ENCODE measurements around the gene VPS51. TPM values are rescaled to one million over a fixed set of nuclear protein-coding genes. Genes with fewer than 3 reads are reported as not detected.

The VPS51 gene
- total and polyA plus RNA-seq, 4 donors = 69.6 to 164 (median 124) TPM

DNA sequence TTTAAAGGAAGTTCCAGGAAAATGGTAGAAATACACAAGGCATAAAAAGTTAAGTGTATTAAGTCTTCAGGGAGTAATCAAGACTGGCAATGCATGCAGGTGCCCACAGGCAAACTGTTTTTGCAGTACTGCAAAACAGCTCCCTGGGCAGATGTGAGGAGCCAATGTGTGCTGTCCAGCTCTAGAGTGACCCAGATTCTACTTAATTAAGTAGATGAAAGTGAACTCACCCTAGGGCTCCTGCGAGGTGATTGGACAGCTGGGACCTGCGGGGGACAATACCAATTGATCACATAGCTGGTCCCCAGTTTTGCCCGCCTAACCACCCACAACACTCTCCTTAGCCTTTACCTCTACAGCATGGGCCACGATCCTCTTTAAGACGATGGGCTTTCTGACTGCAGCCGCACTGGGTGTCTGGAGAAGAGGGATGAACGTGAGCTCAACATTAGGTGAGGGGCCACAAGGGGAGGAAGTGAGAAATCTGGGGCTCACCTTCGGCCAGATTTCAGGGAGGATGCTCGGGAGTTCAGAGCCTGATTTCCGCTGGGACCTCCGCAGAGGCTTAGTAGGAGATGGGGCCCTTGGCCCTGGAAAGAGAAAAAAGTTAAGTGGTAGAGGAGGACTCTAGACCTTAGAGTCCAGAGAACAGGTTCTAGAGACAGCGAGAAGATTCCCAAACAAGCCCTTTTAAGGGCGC lies 12.7 kb upstream of the VPS51 start:
- TF ChIP-seq, protein P1, sequence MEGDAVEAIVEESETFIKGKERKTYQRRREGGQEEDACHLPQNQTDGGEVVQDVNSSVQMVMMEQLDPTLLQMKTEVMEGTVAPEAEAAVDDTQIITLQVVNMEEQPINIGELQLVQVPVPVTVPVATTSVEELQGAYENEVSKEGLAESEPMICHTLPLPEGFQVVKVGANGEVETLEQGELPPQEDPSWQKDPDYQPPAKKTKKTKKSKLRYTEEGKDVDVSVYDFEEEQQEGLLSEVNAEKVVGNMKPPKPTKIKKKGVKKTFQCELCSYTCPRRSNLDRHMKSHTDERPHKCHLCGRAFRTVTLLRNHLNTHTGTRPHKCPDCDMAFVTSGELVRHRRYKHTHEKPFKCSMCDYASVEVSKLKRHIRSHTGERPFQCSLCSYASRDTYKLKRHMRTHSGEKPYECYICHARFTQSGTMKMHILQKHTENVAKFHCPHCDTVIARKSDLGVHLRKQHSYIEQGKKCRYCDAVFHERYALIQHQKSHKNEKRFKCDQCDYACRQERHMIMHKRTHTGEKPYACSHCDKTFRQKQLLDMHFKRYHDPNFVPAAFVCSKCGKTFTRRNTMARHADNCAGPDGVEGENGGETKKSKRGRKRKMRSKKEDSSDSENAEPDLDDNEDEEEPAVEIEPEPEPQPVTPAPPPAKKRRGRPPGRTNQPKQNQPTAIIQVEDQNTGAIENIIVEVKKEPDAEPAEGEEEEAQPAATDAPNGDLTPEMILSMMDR (IDR thresholded peaks at IDR 0.05; ENCODE audit: control extremely low read depth, extremely low read depth) = no peak
- peak overlapping the region in 1 of 2 donors; percentile 34 for H3K27ac ChIP-seq (ENCODE audit: low read depth in 1 of 2, low read length in 1 of 2)
- DNase-seq (no peak), ATAC-seq (ENCODE audit: insufficient read depth, low FRiP score) (no peak)
- H3K4me1 ChIP-seq (ENCODE audit: control insufficient read depth in 5 of 5, insufficient read depth in 5 of 5, low read length in 5 of 5) = peaks cover 0 to 22% (median 8%) of the 10 kb centered on the region in 5 donors
- H3K36me3 ChIP-seq (ENCODE audit: control insufficient read depth in 4 of 4, insufficient read depth in 4 of 4, low read length in 4 of 4) = peaks cover 0 to 27% (median 16%) of the 10 kb centered on the region in 4 donors
- H3K9me3 ChIP-seq (ENCODE audit: control insufficient read depth in 4 of 4, insufficient read depth in 3 of 4, low read length in 3 of 4) = no peaks in the 10 kb centered on the region
- H3K27me3 ChIP-seq (ENCODE audit: control insufficient read depth in 3 of 3, insufficient read depth in 3 of 3, low read length in 2 of 3) = no peaks in the 10 kb centered on the region
- peak overlapping the region; percentile 39 for H3K4me3 ChIP-seq
- 5 to 8% methylated on average over 12 to 13 of the region's 13 CpGs for WGBS, 2 donors
- peak overlapping the region; percentile 3 to 66 for H3K9ac ChIP-seq (ENCODE audit: insufficient read depth in 1 of 2, low read length in 2 of 2)

GRCh38 chr11:65083834-65084597 lies 12.0 kb upstream of the VPS51 start, which contains the start of the genes CDCA5 and ZFPL1:
Gene CDCA5, minus strand, starts transcription at chr11:65084040. Its CDS starts 62 bp downstream, at chr11:65083978.
Gene ZFPL1, plus strand, starts transcription at chr11:65084222. Its CDS starts 477 bp downstream, at chr11:65084699.
- H3K4me1 ChIP-seq (ENCODE audit: control insufficient read depth in 5 of 5, insufficient read depth in 5 of 5, low read length in 5 of 5) = peaks cover 0 to 22% (median 8%) of the 10 kb centered on the region in 5 donors
- H3K9ac ChIP-seq (ENCODE audit: insufficient read depth in 1 of 2, low read length in 2 of 2) = peak within 1 kb of the TSS; percentile 69 to 92
- WGBS, 2 donors = 0% methylated on average over 77 to 79 of the region's 79 CpGs
- peak; percentile 97 to 98 (median 97) for DNase-seq
- TF ChIP-seq, protein P1 (IDR thresholded peaks at IDR 0.05; ENCODE audit: control extremely low read depth, extremely low read depth) = no peak
- peak within 1 kb of the TSS; percentile 82 for H3K4me3 ChIP-seq
- H3K27ac ChIP-seq (ENCODE audit: low read depth in 1 of 2, low read length in 1 of 2) = peak within 1 kb of the TSS; percentile 64 to 91
- ATAC-seq (ENCODE audit: insufficient read depth, low FRiP score) = peak; percentile 93
- peaks cover under 1 to 34% (median 18%) of the 10 kb centered on the region in 4 donors for H3K36me3 ChIP-seq (ENCODE audit: control insufficient read depth in 4 of 4, insufficient read depth in 4 of 4, low read length in 4 of 4)
- H3K9me3 ChIP-seq (ENCODE audit: control insufficient read depth in 4 of 4, insufficient read depth in 3 of 4, low read length in 3 of 4) = no peaks in the 10 kb centered on the region
- H3K27me3 ChIP-seq (ENCODE audit: control insufficient read depth in 3 of 3, insufficient read depth in 3 of 3, low read length in 2 of 3) = no peaks in the 10 kb centered on the region

GRCh38 chr11:65084598-65085375 lies 11.2 kb upstream of the VPS51 start:
- ATAC-seq (ENCODE audit: insufficient read depth, low FRiP score) = no peak
- Histone ChIP-seq H3K9ac (ENCODE audit: insufficient read depth in 1 of 2, low read length in 2 of 2) (peak overlapping the region; percentile 69 to 92), H3K27ac (ENCODE audit: low read depth in 1 of 2, low read length in 1 of 2) (peak overlapping the region; percentile 58 to 73), H3K36me3 (ENCODE audit: control insufficient read depth in 4 of 4, insufficient read depth in 4 of 4, low read length in 4 of 4) (peaks cover 4 to 39% (median 17%) of the 10 kb centered on the region in 4 donors), H3K4me3 (peak overlapping the region; percentile 82), H3K9me3 (ENCODE audit: control insufficient read depth in 4 of 4, insufficient read depth in 3 of 4, low read length in 3 of 4) (no peaks in the 10 kb centered on the region), H3K27me3 (ENCODE audit: control insufficient read depth in 3 of 3, insufficient read depth in 3 of 3, low read length in 2 of 3) (no peaks in the 10 kb centered on the region), H3K4me1 (ENCODE audit: control insufficient read depth in 5 of 5, insufficient read depth in 5 of 5, low read length in 5 of 5) (peaks cover 0 to 22% (median 8%) of the 10 kb centered on the region in 5 donors)
- WGBS, 2 donors = 46 to 50% methylated on average over 23 of the region's 23 CpGs
- TF ChIP-seq, protein P1 (IDR thresholded peaks at IDR 0.05; ENCODE audit: control extremely low read depth, extremely low read depth) = no peak
- DNase-seq = no peak

Data from lung (tissue), 12 donors.